ENCODE data around the gene ASIC4.

ASIC4 gene

DNA sequence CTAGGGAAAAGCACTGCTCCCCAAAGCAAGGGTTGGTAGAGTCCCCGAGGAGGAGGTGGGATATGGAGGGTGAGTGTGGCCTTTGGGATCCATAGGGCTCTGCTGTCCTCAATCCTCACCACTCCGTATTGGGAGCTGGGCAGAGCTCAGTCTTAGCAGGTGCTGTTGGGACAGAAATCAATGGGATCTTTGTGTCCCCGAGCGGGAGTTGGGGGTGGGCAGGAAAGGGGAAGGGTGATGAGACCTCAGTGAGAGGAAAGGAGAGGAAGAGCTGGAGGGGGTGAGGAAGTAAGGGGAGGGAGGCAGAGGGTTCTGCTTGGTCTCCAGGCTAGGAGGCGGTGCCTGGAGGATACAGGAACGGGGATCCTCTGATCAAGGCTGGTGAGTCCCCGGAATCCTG lies 2.6 kb downstream of the ASIC4 start:
- no peak for DNase-seq

DNA sequence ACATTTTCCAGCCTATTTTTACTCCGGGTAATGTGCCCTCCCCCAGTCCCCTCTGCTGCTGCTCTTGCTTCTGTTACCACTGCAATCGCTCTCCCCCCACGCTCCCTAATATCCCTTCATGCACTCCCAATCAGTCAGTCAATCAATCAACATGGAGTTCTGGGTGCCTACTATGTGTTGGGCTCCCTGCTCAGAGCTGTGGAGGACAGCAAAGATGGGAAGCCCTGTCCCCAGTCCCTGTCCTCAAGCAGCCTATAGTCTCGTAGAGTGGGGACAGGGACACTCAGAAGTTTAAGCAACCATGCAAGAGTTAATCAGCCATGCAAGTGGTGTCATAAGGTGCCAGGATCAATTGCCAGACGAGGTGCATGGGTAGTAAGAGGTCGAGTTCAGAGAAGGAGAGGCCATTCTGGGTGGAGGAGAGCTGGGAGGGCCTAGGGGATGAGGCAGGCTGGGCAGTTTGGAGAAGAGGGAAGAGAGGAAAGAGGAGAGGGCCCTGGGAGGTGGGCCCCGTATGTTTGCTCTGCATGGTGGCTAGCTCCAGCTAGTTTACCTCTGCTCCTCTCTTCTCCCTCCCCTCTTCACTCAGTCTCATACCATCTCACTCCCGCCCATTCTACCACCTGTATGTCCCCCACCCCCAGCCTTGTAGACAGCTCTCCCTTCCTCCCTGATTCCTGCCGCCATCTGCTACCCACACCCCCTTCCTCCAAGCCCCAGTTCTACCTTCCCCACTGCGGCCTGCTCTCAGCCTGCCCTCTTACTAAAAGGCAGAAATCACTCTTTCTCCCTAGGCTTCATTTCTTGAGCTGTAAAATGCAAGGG lies 3.9 kb downstream of the ASIC4 start:
- no peak for DNase-seq

DNA sequence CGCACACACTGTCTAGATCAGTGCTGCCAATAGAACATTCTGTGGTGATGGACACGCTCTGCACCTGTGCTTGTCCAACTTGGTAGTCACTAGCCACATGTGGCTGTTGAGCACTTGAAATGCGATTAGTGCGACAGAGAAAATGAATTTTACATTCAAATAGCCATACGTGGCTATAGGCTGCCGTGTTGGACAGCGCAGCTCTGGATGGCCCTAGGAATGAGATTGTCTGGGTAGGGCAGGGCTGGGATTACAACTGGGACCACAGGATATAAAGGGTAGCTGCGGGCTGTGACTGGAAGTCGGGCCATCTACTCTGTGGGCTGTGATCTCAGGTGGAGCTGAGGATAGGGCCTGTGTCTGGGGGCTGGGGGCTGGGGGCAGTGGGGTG lies 5.2 kb downstream of the ASIC4 start:
- DNase-seq: no peak

DNA sequence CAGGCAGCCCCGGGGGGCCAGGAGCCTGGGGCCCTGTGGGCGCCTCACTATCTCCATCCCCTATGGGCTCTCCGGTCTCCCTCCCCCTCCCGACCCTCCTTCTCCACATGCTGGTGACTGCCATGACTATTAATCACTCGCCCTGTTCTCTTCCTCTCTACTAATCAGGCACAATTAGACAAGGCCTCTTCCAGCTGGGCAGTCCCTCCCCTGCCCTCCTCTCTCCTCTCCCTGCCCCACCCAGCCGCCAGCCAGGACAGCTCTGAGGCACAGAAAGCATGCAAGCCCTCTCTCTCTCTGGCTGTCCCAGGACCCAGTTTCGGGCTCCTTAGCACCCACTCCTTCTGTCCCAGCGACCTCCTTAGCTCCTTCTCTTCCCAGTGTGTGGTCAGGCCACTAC lies 5.8 kb downstream of the ASIC4 start:
- no peak for DNase-seq

DNA sequence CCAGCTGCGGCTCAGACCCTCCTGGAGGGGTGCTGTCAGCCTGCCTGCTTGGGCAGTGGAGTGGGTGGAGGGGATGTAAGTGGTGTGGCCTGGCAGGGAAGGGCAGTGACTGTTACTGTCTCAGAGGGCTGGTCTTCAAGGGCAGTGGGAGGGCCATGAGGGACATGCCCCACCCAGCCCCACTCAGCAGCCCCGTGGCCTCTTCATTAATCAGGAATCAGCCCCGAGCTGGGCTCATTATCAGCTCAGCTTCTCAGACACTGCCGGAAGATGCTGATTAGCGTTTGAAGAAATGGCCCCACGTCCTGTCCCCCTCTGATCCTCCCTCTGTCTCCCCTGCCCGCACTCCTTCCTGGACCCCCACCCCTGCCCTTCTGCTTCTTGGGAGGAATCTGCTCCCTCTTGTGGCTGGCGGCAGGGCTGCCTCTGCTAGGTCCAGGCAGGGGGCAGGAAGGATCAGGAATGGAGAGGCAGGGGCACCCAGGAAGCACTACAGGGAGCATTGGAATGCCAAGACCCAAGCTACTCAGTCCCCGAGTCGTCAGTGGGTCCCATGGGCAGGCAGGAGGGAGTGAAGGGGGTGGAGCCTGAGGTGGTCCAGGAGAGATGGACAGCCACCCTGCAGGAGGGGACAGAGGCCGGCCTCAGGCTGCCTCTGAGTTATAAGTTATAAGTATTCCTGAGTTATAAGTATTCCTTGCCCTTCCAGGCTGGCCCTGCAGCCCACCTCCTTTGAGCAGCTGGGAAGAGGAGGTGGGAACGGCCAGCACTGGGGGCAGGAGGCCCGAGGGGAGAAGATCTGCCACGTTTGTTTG lies 7.0 kb downstream of the ASIC4 start:
- DNase-seq: no peak

DNA sequence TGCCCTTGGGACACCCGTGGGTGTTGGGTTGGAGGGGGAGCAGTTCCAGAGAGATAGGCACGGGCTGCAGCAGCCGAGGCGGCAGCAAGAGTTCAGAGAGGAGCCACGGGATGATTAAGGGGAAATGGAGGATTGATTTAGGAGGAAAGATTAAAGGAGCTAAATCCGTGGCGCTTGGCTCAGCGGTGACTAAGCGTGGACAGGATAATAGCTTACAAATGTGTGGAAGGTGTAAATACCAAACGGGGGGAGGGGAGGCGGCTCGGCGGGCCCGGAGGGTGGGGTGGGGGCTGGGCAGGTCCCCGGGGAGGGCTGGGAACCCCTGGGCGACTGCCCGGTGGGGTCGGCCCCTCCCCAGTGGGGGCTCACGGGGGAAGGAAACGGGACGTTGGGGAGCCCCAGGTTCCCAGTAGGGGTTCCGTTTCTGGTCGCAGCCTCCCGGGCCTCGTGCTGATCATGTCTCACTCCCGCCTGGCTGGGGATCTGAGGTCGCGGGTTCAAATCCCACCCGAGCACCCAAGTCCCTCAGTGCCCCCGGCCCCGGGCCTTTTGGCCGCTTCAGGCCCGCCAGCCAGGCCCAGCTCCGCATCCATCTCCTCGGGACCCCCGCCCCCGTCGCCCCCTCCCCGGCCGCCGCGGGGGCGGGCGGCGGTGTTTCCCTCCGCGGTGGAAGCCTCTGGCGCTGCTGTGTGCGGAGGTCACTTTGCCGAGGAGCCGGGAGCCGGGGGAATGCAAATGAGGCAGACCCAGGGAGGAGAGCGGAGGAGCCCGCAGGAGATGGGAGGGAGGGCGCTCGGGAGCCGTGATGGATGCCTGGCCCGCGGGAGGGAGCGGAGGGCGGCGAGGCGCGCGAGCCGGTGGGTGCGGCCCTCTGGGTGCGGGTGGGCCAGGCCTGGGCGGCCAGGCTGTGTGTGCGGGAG lies 8.1 kb downstream of the ASIC4 start:
- no peak for DNase-seq

DNA sequence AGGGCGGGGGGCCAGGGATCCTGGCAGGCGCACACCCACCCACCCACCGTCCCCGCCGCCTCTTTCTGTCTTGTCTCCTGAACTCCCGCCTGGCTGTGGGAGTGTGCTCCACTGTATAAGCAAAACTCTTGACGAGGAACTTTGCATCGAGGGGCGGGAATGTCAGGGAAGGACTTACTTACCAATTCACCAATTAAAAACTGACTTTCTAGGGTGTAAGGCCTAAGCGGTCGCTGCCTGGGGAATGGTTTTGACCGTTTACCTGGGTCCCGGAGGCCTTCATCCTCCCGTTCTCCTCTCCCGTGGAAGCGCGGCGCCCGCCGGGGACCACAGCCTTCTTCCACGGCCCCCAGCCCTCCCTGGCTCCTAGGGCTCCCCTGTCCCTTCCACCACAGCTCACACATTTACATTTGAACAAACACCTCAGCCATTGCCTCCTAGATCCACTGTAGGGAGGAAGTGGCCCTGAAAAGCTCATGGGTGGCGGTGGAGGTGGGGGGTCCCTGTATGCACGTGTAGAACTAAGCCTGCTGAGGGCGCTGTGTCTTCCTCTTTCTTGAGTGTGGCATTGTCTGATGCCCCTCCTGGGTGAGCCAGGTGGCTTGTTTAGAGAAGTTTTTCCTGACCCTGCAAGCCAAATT lies 8.9 kb downstream of the ASIC4 start:
- DNase-seq: no peak

DNA sequence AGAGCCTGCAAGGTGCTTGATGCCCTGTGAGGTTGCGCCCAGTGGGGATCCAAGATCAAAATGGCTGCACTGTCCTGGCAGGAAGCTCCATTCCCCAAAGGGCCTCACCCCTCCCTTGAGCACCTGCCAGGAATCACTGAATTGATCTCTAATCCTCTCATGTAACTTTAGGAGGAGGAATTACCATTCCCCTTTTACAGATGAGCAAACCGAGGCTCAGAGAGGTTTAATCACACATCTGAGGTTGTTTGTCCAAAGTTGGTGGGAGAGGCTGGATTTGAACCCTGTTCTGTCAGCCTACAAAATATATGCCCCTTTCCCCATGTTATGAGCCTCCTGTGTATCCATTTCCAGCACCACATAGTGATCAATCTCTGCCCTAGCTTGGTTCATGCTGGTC lies 10.5 kb downstream of the ASIC4 start:
- no peak for DNase-seq

DNA sequence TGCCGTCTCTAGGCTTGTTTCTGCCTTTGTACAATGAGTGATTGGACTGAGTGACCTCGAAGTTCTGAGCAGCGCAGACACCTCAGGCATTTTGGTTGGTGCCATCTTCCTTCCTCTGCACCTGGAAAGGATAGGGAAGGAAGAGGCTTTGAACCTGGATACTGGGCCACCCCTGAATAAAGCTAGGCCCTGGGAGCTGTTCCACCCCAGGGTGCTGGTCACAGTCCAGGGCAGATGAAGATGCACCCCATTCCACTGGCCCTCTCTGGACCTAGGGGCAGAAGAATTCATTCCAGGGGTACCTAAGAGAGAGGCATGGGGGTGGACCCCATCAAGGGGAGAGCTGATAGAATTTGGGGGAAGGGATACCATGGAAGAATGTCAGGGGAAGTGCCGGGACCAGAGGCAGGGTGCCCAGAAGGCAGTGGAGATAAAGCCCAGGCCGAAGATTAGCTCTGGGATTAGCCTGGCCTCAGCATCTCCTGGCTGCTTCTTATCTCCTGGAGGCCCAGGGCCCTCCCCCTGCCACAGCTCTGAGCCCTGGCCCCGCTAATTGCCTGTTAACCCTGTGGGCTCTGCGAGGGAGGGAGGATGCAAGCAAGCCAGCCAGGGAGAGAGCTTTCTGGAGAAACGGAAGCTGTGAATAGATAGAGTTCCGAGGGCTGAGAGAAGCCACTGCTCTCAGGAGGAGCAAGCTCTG lies 11.4 kb downstream of the ASIC4 start:
- no peak for DNase-seq

DNA sequence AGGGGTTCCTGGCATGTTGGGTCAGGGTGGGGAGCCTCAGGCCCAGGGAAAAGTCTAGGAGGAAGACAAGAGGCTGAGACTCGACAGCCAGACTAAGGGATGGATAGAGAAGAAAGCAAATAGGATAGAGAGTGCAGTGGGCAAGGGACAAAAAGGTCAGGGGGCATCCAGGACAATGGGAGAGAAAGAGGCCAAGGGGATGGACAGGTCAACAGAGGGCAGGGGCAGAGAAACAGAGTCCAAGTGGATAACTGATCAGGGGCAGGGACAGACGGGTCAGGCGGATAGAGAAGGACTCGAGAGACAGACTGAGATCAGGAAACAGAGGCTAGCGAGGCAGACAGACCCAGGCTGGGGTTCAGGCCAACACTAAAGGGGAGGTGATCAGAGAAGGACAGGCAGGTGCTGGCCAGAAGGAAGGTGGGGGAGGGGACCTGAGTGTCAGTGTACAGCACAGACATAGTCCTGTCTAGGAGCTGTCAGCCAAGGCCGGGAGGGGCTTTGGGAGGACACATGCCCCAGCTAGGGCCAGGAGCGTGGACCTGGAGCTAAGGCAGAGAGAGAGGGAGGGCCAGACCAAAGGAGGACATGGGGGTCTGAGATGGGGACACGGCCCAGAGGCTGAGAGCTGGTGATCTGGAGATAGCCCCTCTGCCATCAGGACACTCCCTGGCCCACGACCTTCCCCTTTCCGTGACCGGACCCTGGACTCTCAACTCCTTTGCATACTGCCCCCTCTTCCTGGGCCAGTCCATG lies 12.2 kb downstream of the ASIC4 start:
- DNase-seq: no peak

DNA sequence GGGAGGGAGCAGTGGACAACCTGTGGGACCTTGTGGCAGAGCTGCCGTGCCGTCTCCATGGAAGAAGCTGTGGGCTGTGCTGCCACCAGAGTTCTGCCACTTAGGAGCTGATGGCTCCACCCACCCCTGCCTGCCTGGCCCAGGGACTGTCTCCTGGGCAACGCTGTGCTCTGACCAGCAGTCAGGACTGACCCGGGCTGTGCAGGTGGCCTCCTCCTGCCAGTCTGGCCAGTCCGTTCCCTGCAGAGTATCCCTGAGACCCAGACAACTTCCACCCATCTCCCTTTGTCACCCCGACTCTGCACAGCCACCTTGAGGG lies 12.8 kb downstream of the ASIC4 start:
- no peak for DNase-seq

DNA sequence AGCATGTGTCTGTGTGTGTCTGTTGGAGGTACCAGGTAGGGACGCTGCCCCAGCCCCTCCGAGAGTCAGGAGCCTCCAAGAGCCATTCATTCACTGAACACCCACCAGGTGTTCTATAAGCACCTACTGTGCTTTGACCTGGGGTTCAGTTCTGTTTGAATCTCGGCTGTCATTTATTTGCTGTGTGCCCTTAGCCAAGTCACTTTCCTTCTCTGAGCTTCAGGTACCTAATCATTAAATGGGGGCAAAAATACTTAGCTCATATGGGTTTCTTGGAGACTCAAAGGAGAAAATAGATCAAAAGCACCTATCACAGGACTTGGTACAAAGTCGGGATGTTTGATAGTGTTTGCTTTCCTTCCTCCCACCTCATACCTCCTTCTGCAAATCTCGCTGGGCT lies 13.2 kb downstream of the ASIC4 start:
- no peak for DNase-seq

DNA sequence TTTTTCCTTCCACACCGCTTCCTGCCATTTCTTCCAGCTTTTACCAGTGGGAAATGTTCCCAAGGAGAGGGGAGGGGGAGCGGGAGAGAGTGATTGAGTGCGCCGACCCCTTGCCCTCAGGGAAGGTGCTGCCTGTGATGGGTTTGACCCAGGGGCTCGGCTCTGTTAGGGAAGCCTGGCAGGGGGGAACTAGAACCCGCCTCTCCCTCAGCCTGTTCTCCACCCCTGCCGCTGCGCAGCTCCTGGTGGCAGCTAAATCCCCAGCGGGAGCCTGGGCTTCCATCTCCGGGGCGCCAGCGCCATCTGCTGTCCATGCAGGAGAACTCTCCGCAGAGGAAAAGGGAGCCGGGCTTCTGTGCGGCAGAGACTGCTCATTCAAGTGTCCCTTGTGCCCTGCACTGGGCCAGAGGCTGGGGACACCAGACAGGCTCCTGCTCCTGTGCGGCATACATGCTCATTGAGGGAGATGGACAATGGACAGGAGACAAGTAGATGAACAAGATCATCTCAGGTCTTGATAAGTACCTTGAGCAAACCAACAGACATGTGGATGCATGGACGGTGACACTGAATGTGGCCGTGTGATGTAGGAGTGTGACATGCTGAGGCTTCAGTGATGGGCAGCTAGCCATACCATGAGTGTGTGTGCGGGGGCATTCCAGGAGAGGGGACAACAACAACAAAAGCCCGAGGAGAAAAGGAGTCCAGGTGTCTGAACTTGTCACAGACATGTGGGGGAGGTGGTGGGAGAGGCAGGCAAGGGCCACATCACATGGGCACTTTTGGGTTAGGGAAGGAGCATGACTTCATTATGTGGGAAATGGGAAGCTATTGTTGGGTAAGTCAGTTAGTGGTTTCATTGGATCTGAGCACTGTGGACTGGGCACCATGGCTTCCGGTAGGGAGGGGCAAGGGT lies 16.0 kb downstream of the ASIC4 start:
- peak; percentile 71 for DNase-seq

DNA sequence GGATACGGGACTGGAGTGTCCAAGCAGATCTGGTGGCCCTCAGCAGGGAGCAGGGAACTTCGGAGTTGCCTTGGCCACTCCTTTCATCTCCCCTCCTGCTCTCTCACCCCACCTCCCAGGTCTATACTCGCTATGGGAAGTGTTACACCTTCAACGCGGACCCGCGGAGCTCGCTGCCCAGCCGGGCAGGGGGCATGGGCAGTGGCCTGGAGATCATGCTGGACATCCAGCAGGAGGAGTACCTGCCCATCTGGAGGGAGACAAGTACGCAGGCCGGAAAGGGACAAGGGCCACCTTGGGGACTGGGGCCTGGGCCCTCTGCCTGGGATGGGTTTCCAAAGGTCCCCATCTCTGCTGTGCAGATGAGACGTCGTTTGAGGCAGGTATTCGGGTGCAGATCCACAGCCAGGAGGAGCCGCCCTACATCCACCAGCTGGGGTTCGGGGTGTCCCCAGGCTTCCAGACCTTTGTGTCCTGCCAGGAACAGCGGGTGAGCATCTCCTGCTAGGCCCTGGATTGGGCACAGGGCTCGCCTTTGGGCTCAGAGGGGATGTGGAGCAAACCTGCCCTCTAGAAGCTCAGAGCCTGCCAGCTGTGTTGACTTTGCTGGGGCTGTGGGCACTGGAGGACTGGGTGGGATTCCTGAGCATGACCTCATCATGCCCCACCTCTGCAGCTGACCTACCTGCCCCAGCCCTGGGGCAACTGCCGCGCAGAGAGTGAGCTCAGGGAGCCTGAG lies 17.5 kb downstream of the ASIC4 start:
- DNase-seq: no peak

DNA sequence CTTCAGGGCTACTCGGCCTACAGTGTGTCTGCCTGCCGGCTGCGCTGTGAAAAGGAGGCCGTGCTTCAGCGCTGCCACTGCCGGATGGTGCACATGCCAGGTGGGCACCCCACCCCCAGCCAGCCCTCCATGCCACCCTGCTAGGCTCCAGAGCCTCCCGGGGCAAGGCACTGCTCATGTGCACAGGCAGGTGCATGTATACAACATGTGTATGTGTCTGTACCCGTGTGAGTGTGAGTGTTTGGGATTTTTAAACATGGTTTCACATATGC lies 18.0 kb downstream of the ASIC4 start:
- no peak for DNase-seq

DNA sequence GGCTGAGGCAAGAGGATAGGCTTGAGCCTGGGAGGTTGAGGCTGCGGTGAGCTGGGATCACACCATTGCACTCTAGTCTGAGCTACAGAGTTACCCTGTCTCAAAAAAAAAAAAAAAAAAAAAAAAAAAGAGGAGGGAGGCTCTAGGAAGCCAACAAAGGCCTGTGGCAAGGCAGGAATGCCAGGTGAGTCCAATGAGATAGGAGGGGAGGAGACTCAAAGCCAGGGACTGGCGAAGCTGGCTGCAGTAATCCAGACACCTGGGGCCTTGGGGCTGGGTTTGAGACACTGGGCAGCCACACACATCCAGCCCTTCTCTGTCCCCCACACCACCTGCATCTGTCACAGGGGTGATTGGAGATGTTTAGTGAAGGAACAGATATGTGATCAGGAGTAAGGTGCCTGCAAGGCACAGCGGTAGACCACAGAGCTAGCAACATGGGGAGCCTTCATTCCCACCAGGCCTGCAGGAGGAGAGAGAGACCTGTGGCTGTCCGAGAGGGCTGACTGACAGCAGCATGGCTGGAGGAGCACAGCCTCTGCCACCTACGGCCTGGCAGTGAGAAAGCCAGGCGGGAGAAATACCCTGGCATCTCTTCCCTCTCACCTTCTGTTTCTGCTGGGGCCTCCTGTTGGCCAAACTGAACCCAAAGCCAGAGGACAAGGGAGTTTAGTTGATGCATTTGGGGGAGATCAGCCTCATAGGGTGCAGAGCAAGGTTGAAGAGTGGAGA lies 19.8 kb downstream of the ASIC4 start:
- no peak for DNase-seq

DNA sequence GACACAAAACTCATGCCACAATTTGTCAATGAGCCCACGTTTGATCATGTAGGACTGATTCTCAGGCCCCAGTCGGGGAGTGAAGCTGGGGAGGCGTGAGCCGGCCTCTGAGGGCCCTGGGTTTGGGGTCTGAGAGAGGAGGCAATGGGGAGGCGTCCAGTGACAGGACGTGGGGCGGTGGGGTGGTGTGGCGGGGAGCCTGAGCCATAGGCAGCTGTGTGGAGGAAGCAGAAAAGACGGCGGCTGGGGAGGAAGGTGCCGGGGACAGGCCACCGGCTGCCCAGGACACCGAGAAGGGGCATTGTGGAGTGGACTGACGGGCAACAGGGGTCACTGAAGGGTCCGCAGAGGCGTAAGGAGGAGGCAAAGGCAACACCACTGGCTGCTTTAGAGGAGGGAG lies 22.1 kb downstream of the ASIC4 start:
- no peak for DNase-seq

DNA sequence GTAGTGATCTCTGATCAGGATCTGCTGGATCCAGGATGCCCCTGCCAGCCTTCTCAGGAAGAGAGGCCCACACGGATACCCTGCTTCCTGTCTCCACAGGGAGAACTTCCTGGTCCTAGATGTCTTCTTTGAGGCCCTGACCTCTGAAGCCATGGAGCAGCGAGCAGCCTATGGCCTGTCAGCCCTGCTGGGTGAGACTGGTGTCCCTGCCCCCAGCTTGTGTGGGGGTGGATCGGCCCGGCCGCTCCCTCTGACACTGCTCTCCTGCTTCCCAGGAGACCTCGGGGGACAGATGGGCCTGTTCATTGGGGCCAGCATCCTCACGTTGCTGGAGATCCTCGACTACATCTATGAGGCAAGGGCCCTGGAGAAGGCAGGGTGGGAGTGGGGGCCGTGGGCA lies 22.7 kb downstream of the ASIC4 start:
- DNase-seq: no peak
